K562 (cell line): Measurements from ENCODE around the gene NF1.

ENCODE experiments used
- ATF2 ChIP-seq: sonication (generic); formaldehyde crosslinking; IDR thresholded peaks from 2 replicates; pipeline ENCODE4 v1.8.1; 2022; ENCODE audit warnings: missing genetic modification reagents
- EP300 ChIP-seq: IDR thresholded peaks from 2 replicates; pipeline ENCODE4 v1.6.1; 2012; ENCODE audit warnings: low read length, improper control_type of control experiment
- FOXM1 ChIP-seq, 2 experiments: fragments of 450-650 bp in 1 of 2; sonication (generic) in 1 of 2; formaldehyde crosslinking in 1 of 2; IDR thresholded peaks; 2 replicates each; pipeline versions ENCODE4 v1.6.1 to v1.9.0; 2017 to 2022; ENCODE audit warnings: low read depth in 2 of 2, mild to moderate bottlenecking in 2 of 2, missing genetic modification reagents in 1 of 2, moderate library complexity in 1 of 2
- IRF2 ChIP-seq: sonication (generic); formaldehyde crosslinking; IDR thresholded peaks from 2 replicates; pipeline ENCODE4 v1.8.1; 2022; ENCODE audit warnings: mild to moderate bottlenecking, missing genetic modification reagents
- POLR2A ChIP-seq: fragments of 450-650 bp; conservative IDR thresholded peaks from 2 replicates; pipeline ENCODE4 v1.6.1; 2016
- XRCC3 ChIP-seq: fragments of 450-650 bp; IDR thresholded peaks from 2 replicates; pipeline ENCODE4 v1.6.1; 2017; ENCODE audit warnings: mild to moderate bottlenecking, moderate library complexity
- ZKSCAN1 ChIP-seq: fragments of 150-350 bp; IDR thresholded peaks from 2 replicates; pipeline ENCODE4 v1.6.1; 2016; ENCODE audit warnings: low read depth, low read length
- TF ChIP-seq, protein P1 (sequence below): fragments of 450-650 bp; IDR thresholded peaks from 2 replicates; pipeline ENCODE4 v1.6.1; 2017; ENCODE audit warnings: antibody characterized with exemption, mild to moderate bottlenecking
- TF ChIP-seq, protein P2 (sequence below), 2 experiments: fragments of 450-650 bp in 1 of 2; sonication (generic) in 1 of 2; formaldehyde crosslinking; conservative IDR thresholded peaks; 2 replicates each; pipeline versions ENCODE4 v1.4.0 to v1.8.1; 2020 to 2022; ENCODE audit warnings: mild to moderate bottlenecking in 1 of 2, missing genetic modification reagents in 1 of 2

DNA sequence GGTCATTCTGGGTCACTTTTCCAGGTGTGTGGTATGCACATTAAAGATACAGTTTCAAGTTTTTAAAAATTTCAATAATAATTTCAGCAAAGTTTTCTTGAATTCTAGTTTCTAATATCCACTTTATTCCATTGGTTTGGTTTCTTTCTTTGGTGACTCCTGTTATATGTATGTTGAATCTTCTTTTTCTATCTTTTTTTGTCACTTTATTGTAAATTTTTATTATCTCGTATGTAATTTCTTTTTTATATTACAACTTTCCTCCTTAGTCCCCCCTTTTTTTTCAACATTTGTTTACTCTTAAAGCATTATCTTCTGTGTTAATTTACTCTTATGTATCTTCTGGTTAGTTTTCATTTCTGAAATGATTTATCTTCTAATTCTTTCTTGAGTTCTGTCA is 57.5 kb downstream of the NF1 start:
- TF ChIP-seq IRF2 (CRISPR knock-in tag) (no peak), ATF2 (CRISPR knock-in tag) (no peak), EP300 (no peak), XRCC3 (no peak), ZKSCAN1 (no peak), FOXM1 (IDR thresholded peaks at IDR 0.05; ENCODE audit: low read depth) (no peak), FOXM1 (CRISPR knock-in tag; IDR thresholded peaks at IDR 0.05; ENCODE audit: low read depth) (no peak), POLR2A (no peak)
- TF ChIP-seq, protein P1, sequence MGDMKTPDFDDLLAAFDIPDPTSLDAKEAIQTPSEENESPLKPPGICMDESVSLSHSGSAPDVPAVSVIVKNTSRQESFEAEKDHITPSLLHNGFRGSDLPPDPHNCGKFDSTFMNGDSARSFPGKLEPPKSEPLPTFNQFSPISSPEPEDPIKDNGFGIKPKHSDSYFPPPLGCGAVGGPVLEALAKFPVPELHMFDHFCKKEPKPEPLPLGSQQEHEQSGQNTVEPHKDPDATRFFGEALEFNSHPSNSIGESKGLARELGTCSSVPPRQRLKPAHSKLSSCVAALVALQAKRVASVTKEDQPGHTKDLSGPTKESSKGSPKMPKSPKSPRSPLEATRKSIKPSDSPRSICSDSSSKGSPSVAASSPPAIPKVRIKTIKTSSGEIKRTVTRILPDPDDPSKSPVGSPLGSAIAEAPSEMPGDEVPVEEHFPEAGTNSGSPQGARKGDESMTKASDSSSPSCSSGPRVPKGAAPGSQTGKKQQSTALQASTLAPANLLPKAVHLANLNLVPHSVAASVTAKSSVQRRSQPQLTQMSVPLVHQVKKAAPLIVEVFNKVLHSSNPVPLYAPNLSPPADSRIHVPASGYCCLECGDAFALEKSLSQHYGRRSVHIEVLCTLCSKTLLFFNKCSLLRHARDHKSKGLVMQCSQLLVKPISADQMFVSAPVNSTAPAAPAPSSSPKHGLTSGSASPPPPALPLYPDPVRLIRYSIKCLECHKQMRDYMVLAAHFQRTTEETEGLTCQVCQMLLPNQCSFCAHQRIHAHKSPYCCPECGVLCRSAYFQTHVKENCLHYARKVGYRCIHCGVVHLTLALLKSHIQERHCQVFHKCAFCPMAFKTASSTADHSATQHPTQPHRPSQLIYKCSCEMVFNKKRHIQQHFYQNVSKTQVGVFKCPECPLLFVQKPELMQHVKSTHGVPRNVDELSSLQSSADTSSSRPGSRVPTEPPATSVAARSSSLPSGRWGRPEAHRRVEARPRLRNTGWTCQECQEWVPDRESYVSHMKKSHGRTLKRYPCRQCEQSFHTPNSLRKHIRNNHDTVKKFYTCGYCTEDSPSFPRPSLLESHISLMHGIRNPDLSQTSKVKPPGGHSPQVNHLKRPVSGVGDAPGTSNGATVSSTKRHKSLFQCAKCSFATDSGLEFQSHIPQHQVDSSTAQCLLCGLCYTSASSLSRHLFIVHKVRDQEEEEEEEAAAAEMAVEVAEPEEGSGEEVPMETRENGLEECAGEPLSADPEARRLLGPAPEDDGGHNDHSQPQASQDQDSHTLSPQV = no peak
- TF ChIP-seq, protein P2, sequence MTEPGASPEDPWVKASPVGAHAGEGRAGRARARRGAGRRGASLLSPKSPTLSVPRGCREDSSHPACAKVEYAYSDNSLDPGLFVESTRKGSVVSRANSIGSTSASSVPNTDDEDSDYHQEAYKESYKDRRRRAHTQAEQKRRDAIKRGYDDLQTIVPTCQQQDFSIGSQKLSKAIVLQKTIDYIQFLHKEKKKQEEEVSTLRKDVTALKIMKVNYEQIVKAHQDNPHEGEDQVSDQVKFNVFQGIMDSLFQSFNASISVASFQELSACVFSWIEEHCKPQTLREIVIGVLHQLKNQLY (CRISPR knock-in tag; conservative IDR thresholded peaks at IDR 0.05) = no peak
